Tibial artery (tissue), 4 donors: Measurements from ENCODE around the gene BTBD6.

Source experiments
- DNase-seq, 2 donors: peaks; one replicate each; pipeline ENCODE4 v3.0.0-alpha.2; 2019
- H3K27ac ChIP-seq, 2 donors: fragments of 200-600 bp; sonication (generic) in 1 of 2; 1 replicate in 1 of 2; 2 replicates in 1 of 2; pipeline ENCODE4 v1.5.1; 2018 to 2019; ENCODE audit warnings: mild to moderate bottlenecking in 1 of 2
- H3K27me3 ChIP-seq, 2 donors: fragments of 200-600 bp; sonication (generic) in 1 of 2; one replicate each; pipeline versions ENCODE4 v1.5.1 to v1.6.0; 2016 to 2019
- H3K36me3 ChIP-seq, 3 donors: fragments of 200-600 bp; sonication (generic) in 2 of 3; one replicate each; pipeline ENCODE4 v1.5.1; 2016 to 2019; ENCODE audit warnings: mild to moderate bottlenecking in 2 of 3
- H3K4me1 ChIP-seq, 4 donors: fragments of 200-600 bp; sonication (generic) in 2 of 4; 1 replicate in 3 of 4; 2 replicates in 1 of 4; pipeline ENCODE4 v1.5.1; 2016 to 2019
- H3K4me3 ChIP-seq, 2 donors: fragments of 200-600 bp; sonication (generic) in 1 of 2; 1 replicate in 1 of 2; 2 replicates in 1 of 2; pipeline ENCODE4 v1.5.1; 2018 to 2019; ENCODE audit warnings: mild to moderate bottlenecking in 2 of 2
- H3K9me3 ChIP-seq, 3 donors: fragments of 200-600 bp; sonication (generic) in 1 of 3; one replicate each; pipeline ENCODE4 v1.5.1; 2016 to 2019
- intact Hi-C: fragments of 100-400 bp; cut with DNase I; formaldehyde crosslinking; loops from one replicate; pipeline ENCODE4 v1.15.0; 2023; ENCODE audit warnings: low total_unique reads
- TF ChIP-seq, protein P1 (sequence below), 2 experiments: fragments of 200-600 bp in 1 of 2; fragments of 450-650 bp in 1 of 2; IDR thresholded peaks; one replicate each; pipeline ENCODE4 v1.5.1; 2017 to 2019; ENCODE audit warnings: antibody characterized with exemption in 2 of 2, mild to moderate bottlenecking in 1 of 2, moderate library complexity in 1 of 2

The BTBD6 gene

DNA sequence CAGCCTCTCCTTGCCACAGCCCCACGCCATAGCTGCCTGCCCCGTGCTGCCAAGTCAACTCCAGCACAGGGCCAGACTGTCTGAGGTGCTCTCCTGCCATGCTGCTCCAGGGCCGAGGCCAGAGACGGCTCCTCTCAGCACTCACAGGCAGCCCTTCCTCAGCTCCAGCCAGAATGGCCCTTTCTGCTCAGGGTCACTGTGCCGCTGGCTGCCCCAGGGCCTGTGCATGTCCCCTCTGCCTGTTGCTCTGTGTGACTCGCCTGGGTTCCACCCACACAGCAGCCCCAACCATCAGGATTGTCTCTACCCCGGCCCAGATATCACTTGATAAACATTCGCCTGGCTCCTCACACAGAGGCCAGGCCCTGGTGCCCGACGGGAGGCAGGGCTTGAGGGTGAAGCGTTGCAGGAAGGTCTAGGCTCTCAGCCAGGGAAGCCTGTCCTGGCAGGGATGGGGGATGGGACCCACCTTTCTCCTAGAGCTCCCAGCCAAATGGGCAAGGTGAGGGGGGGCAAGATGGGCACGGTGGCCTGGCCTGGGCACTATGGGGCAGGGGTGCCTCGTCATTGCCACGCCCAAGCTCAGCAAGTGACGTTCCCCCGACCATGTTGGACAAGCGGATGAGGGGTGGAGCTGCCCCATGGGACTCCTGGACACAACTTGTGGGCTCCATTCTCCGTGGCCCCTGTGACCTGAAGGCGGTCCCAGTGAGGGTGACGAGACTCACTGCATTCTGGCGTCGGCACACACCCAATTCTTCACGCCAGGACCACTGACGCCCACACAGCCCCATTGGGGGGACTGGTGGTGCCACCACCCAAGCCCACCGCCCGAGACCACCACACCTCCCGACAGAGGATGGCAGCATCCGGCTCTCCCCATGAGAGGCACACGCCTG, 27.4 kb upstream of the BTBD6 start:
- intact Hi-C loops, result no loop called here
- TF ChIP-seq, protein P1, sequence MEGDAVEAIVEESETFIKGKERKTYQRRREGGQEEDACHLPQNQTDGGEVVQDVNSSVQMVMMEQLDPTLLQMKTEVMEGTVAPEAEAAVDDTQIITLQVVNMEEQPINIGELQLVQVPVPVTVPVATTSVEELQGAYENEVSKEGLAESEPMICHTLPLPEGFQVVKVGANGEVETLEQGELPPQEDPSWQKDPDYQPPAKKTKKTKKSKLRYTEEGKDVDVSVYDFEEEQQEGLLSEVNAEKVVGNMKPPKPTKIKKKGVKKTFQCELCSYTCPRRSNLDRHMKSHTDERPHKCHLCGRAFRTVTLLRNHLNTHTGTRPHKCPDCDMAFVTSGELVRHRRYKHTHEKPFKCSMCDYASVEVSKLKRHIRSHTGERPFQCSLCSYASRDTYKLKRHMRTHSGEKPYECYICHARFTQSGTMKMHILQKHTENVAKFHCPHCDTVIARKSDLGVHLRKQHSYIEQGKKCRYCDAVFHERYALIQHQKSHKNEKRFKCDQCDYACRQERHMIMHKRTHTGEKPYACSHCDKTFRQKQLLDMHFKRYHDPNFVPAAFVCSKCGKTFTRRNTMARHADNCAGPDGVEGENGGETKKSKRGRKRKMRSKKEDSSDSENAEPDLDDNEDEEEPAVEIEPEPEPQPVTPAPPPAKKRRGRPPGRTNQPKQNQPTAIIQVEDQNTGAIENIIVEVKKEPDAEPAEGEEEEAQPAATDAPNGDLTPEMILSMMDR (IDR thresholded peaks at IDR 0.05), result no peak
- Histone ChIP-seq H3K27me3 (no peaks in the 10 kb centered on the region), H3K36me3 (peaks cover 46 to 94% (median 91%) of the 10 kb centered on the region in 3 donors), H3K9me3 (no peaks in the 10 kb centered on the region), H3K4me1 (no peaks in the 10 kb centered on the region), H3K4me3 (no peak overlapping the region), H3K27ac (no peak overlapping the region)
- DNase-seq, result no peak

DNA sequence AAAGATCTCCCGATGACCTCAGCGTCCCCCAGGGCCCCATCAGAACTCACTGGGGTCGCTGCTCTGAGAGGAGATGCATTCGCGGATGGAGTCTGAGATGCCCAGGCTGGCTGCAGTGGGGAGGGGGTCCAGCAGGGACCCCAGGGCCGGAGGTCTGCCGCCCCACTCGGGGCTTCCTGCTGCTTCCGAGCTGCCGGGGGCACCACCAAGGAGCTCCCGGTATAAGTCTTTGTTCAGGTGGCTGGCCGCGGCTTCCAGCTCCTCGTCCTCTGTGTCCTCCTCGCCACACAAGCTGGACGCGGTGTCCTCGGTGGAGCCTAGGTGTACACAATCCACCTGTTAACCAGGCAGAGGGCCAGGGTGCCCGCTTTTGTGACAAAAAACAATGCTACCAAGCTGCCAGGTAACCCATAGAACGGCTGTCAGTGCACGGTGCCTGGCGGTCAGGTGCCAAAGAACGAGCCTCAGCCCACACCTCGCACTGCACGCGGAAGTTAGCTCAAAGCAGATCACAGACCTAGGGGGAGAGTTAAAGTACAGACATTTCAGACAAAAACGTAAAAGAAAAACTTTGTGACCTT, 26.6 kb upstream of the BTBD6 start:
- Histone ChIP-seq H3K9me3 (no peaks in the 10 kb centered on the region), H3K4me3 (no peak overlapping the region), H3K4me1 (no peaks in the 10 kb centered on the region), H3K27me3 (no peaks in the 10 kb centered on the region), H3K36me3 (peaks cover 49 to 94% (median 93%) of the 10 kb centered on the region in 3 donors), H3K27ac (no peak overlapping the region)
- DNase-seq, result no peak
- TF ChIP-seq, protein P1 (IDR thresholded peaks at IDR 0.05), result no peak
- intact Hi-C loops, result no loop called here

DNA sequence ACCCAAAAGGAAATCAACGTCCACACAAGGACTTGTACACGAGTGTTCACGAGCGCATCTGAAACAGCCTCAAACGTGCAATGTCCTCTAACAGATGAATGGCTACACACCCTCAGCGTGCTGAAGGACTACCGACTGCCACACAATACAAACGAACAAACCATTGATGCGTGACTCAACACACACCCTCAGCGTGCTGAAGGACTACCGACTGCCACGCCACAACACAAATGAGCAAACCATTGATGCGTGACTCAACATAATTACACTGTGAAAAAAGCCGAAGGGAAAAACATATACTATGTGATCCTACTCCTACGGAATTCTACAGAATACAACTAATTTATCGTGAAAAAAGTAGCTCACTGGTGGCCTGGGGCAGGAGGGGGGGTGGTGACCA, 25.1 kb upstream of the BTBD6 start:
- intact Hi-C loops, result no loop called here
- TF ChIP-seq, protein P1 (IDR thresholded peaks at IDR 0.05), result no peak
- Histone ChIP-seq H3K4me1 (no peaks in the 10 kb centered on the region), H3K27ac (no peak overlapping the region), H3K36me3 (peaks cover 35 to 94% (median 80%) of the 10 kb centered on the region in 3 donors), H3K27me3 (no peaks in the 10 kb centered on the region), H3K4me3 (no peak overlapping the region), H3K9me3 (no peaks in the 10 kb centered on the region)
- DNase-seq, result no peak

DNA sequence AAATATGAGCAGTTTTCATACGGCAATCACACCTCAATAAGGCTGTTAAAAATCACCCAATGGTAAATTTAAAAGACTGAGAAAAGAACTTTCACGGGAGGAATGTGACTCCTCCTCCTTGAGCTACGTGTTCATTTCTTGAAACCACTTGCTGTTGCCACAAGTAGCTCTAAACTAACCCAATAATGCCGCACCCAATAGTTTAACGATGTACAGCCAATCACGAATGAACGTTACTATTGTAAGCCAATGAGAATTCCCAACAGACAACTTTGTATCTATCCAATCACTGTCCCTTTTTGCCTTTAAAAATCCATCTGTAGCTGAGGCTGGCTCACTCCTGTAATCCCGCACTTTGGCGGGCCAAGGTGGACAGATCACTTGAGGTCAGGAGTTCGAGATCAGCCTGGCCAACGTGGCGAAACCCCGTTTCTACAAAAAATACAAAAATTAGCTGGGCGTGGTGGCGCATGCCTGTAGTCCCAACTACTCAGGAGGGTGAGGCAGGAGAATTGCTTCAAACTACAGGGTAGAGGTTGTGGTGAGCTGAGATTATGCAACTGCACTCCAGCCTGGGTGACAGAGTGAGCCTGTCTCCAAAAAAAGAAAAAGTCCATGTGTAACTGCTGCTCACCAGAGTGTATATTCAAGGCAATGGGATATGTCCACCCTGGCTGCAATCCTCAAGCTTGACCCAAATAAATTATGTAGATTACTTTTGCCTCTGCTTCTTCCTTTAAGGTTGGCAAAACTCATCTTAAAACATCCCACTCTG, 24.4 kb upstream of the BTBD6 start:
- Histone ChIP-seq H3K4me1 (no peaks in the 10 kb centered on the region), H3K4me3 (no peak overlapping the region), H3K27me3 (no peaks in the 10 kb centered on the region), H3K27ac (no peak overlapping the region), H3K9me3 (no peaks in the 10 kb centered on the region), H3K36me3 (peaks cover 29 to 87% (median 73%) of the 10 kb centered on the region in 3 donors)
- TF ChIP-seq, protein P1 (IDR thresholded peaks at IDR 0.05), result no peak
- intact Hi-C loops, result no loop called here
- no peak for DNase-seq

DNA sequence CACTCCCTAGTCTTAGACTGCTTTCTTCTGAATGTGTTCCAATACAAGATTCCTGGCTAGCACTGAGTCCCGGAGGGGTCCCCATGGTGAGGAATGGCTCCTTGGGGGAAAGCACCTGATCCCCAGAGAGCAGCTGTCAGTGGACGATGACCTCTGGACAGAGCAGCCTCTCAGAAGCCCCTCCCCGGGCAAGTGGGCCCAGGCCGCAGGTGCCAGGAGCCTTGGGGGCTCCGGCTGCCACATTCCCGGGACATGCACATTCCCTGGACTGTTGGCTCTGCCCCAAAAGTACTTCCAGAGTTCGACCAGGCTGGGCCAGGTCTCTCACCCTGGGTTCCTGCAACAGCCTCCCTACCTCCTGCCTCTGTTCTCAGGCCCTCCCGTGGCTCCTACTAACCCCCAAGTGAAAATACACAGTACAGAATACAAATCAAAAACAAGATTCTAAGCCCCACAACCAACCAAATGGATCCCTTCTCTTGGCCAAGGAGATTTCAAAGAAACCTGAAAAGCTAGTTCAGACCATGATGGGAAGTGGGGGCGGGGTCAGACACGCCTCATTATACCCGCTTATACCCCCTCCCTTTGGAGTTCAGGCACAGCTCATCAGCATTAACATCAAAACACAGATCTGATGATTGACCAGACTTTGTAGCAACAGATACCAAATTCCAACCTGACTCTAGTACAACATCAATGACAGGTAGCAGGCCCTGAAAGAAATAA, 23.3 kb upstream of the BTBD6 start:
- H3K9me3 ChIP-seq, result no peaks in the 10 kb centered on the region
- no peak for DNase-seq
- H3K4me3 ChIP-seq, result no peak overlapping the region
- TF ChIP-seq, protein P1 (IDR thresholded peaks at IDR 0.05), result no peak
- H3K27me3 ChIP-seq, result no peaks in the 10 kb centered on the region
- H3K36me3 ChIP-seq, result peaks cover 19 to 76% (median 63%) of the 10 kb centered on the region in 3 donors
- no peaks in the 10 kb centered on the region for H3K4me1 ChIP-seq
- intact Hi-C loops, result no loop called here
- H3K27ac ChIP-seq, result no peak overlapping the region
